DMS53 treated with DMSO at 0.1 percent for 48 hours (cell line): ENCODE results near the gene IFNA4.
"Not testable (repeated sequence)": the region's sequence is repeated elsewhere in the genome, so short reads cannot be mapped to it uniquely, and the experiment has no call there.

Source experiments
- DNase-seq: peaks from one replicate; lab custom pipeline; 2025; ENCODE audit not compliant: unreplicated experiment; lab: John Stamatoyannopoulos, UW

Gene IFNA4

DNA sequence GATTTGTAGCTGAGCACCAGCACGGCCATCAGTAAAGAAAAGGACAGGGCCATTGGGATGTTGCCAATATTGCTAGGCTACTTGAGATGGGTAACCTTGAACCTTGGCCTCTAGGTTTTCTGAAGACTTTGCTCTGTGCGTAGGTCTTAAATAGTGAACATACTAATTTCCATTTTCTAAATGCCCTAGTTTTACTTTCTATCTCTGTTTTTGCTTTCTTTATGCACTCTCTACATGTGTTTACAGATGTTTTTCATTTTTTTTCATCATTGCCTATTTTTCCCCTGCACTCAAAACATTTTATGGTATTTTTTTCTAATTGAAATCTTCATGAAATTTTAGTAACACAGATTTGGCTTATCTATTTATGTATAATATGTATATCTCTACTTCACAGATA, 20.8 kb downstream of the IFNA4 start, which contains the start of gene IFNA21:
TSS of gene IFNA21 (minus strand) at position 101 of the 400 bp plus-strand sequence. CDS start at position 53, 48 bp downstream.
- not testable (repeated sequence) for DNase-seq

DNA sequence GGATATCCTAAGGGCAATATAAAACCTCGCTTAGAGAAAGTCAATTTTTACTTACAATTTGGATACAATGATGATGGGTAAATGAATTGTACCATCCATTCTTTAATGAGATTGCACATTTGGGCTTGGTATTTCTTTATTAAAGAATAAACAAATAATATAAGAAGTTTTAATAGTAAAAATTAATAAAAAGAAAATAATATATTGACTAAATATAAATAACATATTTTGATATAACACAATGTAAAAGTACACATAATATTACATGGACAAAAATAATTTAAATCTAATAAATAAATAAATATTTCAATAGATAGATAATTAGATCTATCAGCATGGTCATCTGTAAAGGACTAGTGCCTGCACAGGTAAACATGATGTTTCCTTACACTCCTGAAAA, 21.9 kb downstream of the IFNA4 start:
- no peak for DNase-seq

- DNase-seq = no peak
Measured at GRCh38 chr9:21160178-21160577, 27.2 kb downstream of the IFNA4 start.

GRCh38 chr9:21155501-21155900, 31.9 kb downstream of the IFNA4 start:
- no peak for DNase-seq

GRCh38 chr9:21154018-21154608, 33.3 kb downstream of the IFNA4 start:
- no peak for DNase-seq

DNA sequence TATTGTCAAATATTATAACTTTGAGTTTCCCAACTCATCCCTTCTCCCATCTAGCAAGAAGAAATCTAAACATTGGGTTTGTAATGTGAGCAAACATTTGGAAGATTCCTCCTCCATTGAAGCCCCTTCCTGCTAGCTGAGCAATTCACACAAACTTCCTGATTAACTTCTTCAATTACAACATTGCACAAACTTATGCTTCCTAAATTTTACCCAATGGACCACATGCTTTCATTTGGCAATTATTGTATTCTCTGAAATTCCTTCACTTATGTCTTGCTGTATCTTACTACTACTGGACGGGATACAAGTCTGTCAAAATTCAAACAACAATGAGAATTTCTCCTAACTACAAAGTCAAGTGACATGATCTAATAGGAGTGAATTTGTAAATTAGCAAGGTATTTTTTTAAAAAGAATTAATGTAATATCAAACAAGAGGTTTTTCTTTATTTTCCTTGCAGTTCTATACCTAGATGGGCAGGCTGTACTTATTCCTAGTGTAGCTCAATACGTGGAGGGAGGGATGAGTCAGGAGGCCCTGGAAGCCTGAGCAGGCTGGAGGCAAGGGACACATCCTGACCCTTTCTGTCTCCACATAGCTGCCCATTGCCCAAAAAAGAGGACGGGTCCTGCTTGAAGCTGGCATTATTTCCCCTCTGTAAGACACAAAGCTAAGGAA, 33.9 kb downstream of the IFNA4 start:
- no peak for DNase-seq

DNA sequence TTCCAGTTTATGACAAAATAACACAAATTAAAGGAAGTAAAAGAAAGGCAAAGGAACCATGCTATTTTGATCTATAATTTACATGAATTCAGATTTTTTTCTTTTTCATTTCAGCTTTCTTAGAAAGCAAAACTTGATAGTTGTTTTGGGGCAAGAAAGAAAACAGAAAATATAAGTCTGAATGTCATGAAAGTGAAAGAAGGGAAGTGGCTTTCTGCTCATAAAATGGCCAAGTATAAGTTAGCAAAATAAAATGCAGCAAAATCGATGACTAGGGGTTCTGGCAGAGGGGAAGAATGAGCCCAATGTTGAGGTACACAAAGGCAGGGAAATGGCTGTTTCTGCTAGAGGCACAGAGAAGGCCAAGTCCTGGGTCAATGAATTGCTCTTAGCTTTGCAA, 42.8 kb downstream of the IFNA4 start:
- no peak for DNase-seq

GRCh38 chr9:21141427-21141882, 45.9 kb downstream of the IFNA4 start, which contains the start of gene IFNW1:
Gene IFNW1 (minus strand): TSS chr9:21141832. CDS start chr9:21141570, 262 bp downstream.
- DNase-seq = no peak

DNA sequence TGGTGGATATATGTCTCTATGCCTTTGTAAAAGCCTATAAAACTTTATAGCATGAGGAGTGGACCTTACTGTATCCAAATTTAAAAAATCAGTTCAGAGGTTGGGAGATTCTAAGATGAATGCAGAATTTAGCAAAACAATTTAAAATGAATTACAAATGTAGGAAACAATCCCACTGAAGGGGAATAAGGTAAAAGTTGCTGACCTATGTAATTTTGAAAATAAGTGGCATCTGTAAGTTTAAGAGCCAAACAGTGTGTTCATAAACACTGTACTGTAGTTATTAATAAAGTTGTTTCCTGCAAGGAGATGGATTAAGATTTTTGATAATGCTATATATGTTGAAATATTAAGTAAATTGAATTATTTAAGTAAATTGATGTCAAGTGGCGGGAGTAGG, 50.4 kb downstream of the IFNA4 start:
- DNase-seq = no peak
